Lung (tissue), 12 donors: ENCODE results near the gene WDFY1. TPM values are rescaled to one million over a fixed set of nuclear protein-coding genes. Genes with fewer than 3 reads are reported as not detected.

ENCODE experiments used
- ATAC-seq: fragments of 200-7000 bp; cut with Tn5 transposase; one replicate; pipeline ENCODE4 v1.9.1; 2020; ENCODE audit warnings: moderate number of reproducible peaks; ENCODE audit not compliant: insufficient read depth, low FRiP score
- DNase-seq, 3 donors: peaks; one replicate each; pipeline ENCODE4 v3.0.0-alpha.2; 2013 to 2017
- H3K27ac ChIP-seq, 2 donors: one replicate each; pipeline ENCODE4 v1.5.1; 2013; ENCODE audit warnings: mild to moderate bottlenecking in 2 of 2, moderate library complexity in 2 of 2, control low read depth in 1 of 2, inconsistent platforms in 1 of 2, low read depth in 1 of 2, low read length in 1 of 2
- H3K27me3 ChIP-seq, 3 donors: one replicate each; pipeline ENCODE4 v1.5.1; 2013; ENCODE audit warnings: low read length in 2 of 3; ENCODE audit not compliant: control insufficient read depth in 3 of 3, insufficient read depth in 3 of 3
- H3K36me3 ChIP-seq, 4 donors: one replicate each; pipeline ENCODE4 v1.5.1; 2013; ENCODE audit warnings: low read length in 4 of 4, mild to moderate bottlenecking in 1 of 4, moderate library complexity in 1 of 4; ENCODE audit not compliant: control insufficient read depth in 4 of 4, insufficient read depth in 4 of 4
- H3K4me1 ChIP-seq, 5 donors: one replicate each; pipeline ENCODE4 v1.5.1; 2013; ENCODE audit warnings: low read length in 5 of 5, mild to moderate bottlenecking in 2 of 5, moderate library complexity in 1 of 5; ENCODE audit not compliant: control insufficient read depth in 5 of 5, insufficient read depth in 5 of 5
- H3K4me3 ChIP-seq: one replicate; pipeline ENCODE4 v1.5.1; 2013; ENCODE audit warnings: mild to moderate bottlenecking, control low read depth, moderate library complexity
- H3K9ac ChIP-seq, 2 donors: one replicate each; pipeline ENCODE4 v1.5.1; 2013; ENCODE audit warnings: low read length in 2 of 2, control low read depth in 1 of 2; ENCODE audit not compliant: insufficient read depth in 1 of 2
- H3K9me3 ChIP-seq, 4 donors: one replicate each; pipeline ENCODE4 v1.5.1; 2013; ENCODE audit warnings: low read length in 3 of 4, mild to moderate bottlenecking in 1 of 4, moderate library complexity in 1 of 4; ENCODE audit not compliant: control insufficient read depth in 4 of 4, insufficient read depth in 3 of 4
- WGBS, 2 donors: extraction: QIAGEN DNeasy Blood & Tissue Kit; methylation state at CpG; one replicate each; pipeline ENCODE4 v1.1.7; 2013; 5-methylcytosine and 5-hydroxymethylcytosine counted together
- polyA plus RNA-seq, 2 donors: library from polyadenylated mRNA; stranded (reverse); fragments of 200-250 nt; gene quantifications; one replicate each; pipeline ENCODE4 v1.2.1, GENCODE V29; 2013
- total RNA-seq, 2 donors: library from RNA; depleted of rRNA in 1 of 2; stranded (reverse); fragments of >200 nt in 1 of 2; gene quantifications; one replicate each; pipeline ENCODE4 v1.2.1, GENCODE V29; 2014 to 2021
- TF ChIP-seq, protein P1 (sequence below): IDR thresholded peaks from 2 replicates; pipeline ENCODE4 v1.5.1; 2012; ENCODE audit warnings: mild to moderate bottlenecking; ENCODE audit errors: control extremely low read depth, extremely low read depth
- donor health status: control.
- donor health status: control.
- donor health status: Bipolar disorder and iron deficiency.
- donor health status: healthy.
- donor health status: DM: yes; HTN: yes; CAD: no.

WDFY1 gene
- total and polyA plus RNA-seq, 4 donors = 14.5 to 90.9 (median 30.8) TPM

DNA sequence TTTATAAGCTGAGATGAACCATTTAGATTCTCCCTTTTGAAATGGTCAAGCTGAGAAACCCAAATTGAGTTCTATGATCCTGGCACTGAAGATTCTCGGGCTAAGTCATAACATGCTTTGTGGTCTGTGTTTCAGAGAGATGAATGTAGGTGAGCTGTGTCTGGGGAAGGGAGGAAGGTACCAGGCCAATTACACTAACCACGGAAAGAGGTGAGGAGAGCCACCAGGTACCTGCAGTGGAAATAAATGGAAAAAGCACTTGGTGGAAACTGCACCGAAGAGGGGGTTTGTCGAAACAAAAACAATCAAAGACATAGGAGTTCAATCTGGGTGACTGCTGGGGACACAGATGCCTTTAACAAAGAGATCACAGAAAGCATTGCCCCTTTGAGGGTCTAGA lies 11.2 kb upstream of the WDFY1 start:
- Histone ChIP-seq H3K4me3 (no peak overlapping the region), H3K9ac (peak overlapping the region in 1 of 2 donors; percentile 97), H3K9me3 (no peaks in the 10 kb centered on the region), H3K4me1 (peaks cover 4 to 48% (median 17%) of the 10 kb centered on the region in 5 donors), H3K36me3 (peaks cover 0 to 10% (median 4%) of the 10 kb centered on the region in 4 donors), H3K27me3 (no peaks in the 10 kb centered on the region), H3K27ac (no peak overlapping the region)
- DNase-seq (no peak), ATAC-seq (no peak)
- TF ChIP-seq, protein P1, sequence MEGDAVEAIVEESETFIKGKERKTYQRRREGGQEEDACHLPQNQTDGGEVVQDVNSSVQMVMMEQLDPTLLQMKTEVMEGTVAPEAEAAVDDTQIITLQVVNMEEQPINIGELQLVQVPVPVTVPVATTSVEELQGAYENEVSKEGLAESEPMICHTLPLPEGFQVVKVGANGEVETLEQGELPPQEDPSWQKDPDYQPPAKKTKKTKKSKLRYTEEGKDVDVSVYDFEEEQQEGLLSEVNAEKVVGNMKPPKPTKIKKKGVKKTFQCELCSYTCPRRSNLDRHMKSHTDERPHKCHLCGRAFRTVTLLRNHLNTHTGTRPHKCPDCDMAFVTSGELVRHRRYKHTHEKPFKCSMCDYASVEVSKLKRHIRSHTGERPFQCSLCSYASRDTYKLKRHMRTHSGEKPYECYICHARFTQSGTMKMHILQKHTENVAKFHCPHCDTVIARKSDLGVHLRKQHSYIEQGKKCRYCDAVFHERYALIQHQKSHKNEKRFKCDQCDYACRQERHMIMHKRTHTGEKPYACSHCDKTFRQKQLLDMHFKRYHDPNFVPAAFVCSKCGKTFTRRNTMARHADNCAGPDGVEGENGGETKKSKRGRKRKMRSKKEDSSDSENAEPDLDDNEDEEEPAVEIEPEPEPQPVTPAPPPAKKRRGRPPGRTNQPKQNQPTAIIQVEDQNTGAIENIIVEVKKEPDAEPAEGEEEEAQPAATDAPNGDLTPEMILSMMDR = no peak
- 85 to 90% methylated on average over 4 of the region's 4 CpGs for WGBS, 2 donors

DNA sequence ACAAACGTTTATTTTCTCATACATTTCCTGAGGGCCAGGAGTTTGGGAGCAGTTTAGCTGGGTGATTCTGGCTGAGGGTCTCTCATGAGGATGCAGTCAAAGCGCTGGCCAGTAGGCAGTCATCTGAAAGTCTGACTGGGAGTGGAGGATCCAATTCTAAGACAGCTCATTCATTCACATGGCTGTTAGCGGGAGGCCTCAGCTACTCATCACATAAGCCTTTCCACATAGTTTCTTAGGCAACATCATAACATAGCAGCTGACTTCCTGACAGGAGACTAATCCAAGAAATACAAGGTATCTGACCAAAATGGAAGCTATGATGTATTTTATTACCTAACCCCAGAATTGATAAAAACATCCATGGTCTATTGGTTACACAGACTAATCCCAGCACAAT lies 9.3 kb upstream of the WDFY1 start:
- DNase-seq (peak in 1 of 3 donors; percentile 22), ATAC-seq (no peak)
- TF ChIP-seq, protein P1 = no peak
- no peak overlapping the region for H3K4me3 ChIP-seq
- no peak overlapping the region for H3K27ac ChIP-seq
- H3K27me3 ChIP-seq = no peaks in the 10 kb centered on the region
- no peak overlapping the region for H3K9ac ChIP-seq
- H3K4me1 ChIP-seq = peaks cover 0 to 29% (median 7%) of the 10 kb centered on the region in 5 donors
- no peaks in the 10 kb centered on the region for H3K9me3 ChIP-seq
- 55 to 75% methylated on average over 3 of the region's 3 CpGs for whole genome bisulfite sequencing, 2 donors
- peaks cover 0 to 3% (median 0%) of the 10 kb centered on the region in 4 donors for H3K36me3 ChIP-seq

DNA sequence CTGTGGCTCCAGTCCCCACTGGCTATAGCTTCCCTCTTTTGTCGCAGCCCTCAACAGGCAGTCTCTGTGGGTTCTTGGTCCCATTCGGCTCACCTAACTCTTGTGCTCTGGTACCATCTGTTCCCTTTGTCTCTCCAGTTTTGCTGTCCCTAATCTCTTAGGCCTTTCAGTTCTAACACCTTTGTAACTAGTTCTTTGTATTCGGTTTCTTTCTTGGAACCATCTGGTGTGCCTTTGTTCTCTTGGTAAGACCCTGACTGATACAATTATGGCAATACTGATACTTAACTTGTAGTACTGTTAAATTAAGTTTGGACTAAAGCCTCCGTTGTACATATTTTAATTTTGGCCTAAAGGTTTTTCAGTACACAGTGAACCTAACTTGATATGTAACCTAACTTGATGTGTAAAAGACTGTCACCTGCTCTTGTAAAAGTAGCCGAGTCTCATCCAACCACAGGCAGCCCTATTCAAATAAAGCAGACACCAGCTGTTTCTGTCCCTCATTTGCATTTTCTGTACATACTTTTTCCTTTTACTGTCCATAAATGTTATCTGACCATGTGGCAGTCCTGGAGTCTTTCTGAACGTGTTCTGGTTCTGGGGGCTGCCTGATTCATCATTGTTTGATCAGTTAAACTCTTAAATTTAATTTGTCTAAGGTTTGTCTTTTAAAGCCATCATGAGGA lies 7.3 kb upstream of the WDFY1 start:
- Histone ChIP-seq H3K9me3 (no peaks in the 10 kb centered on the region), H3K4me3 (no peak overlapping the region), H3K36me3 (peaks cover 0 to 1% (median 0%) of the 10 kb centered on the region in 4 donors), H3K27ac (no peak overlapping the region), H3K27me3 (no peaks in the 10 kb centered on the region), H3K9ac (no peak overlapping the region), H3K4me1 (peaks cover 0 to 12% (median 0%) of the 10 kb centered on the region in 5 donors)
- TF ChIP-seq, protein P1 = no peak
- 92% methylated on average over 6 of the region's 6 CpGs for WGBS, 2 donors
- DNase-seq = no peak
- no peak for ATAC-seq
